GM21717 (cell line): ENCODE results near the gene UNK.
"Not testable (repeated sequence)": the region's sequence is repeated elsewhere in the genome, so short reads cannot be mapped to it uniquely, and the experiment has no call there.

Experiments used
- ATAC-seq: cut with Tn5 transposase; IDR thresholded peaks from one replicate; pipeline ENCODE4 v1.9.1; 2021; ENCODE audit warnings: mild to moderate bottlenecking, moderate library complexity; ENCODE audit not compliant: unreplicated experiment

The UNK gene

DNA sequence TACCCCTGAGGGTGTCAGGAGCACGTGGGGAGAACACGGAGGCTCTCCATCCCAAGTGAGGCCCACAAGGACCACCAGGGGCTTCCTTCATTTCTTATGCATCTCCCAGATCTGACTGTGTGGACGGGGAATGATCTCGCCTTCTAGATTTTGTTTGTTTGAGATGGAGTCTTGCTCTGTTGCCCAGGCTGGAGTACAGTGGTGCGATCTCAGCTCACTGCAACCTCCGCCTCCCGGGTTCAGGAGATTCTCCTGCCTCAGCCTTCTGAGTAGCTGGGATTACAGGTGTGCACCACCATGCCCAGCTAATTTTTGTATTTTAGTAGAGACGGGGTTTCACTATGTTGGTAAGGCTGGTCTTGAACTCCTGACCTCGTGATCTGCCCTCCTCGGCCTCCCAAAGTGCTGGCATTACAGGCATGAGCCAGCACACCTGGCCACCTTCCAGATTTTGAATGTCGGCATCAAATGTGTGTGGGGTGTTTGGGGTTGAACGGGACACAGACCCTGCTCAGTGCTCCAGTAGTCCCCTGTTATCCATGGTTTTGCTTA, 84.2 kb downstream of the UNK start:
- not testable (repeated sequence) for ATAC-seq

DNA sequence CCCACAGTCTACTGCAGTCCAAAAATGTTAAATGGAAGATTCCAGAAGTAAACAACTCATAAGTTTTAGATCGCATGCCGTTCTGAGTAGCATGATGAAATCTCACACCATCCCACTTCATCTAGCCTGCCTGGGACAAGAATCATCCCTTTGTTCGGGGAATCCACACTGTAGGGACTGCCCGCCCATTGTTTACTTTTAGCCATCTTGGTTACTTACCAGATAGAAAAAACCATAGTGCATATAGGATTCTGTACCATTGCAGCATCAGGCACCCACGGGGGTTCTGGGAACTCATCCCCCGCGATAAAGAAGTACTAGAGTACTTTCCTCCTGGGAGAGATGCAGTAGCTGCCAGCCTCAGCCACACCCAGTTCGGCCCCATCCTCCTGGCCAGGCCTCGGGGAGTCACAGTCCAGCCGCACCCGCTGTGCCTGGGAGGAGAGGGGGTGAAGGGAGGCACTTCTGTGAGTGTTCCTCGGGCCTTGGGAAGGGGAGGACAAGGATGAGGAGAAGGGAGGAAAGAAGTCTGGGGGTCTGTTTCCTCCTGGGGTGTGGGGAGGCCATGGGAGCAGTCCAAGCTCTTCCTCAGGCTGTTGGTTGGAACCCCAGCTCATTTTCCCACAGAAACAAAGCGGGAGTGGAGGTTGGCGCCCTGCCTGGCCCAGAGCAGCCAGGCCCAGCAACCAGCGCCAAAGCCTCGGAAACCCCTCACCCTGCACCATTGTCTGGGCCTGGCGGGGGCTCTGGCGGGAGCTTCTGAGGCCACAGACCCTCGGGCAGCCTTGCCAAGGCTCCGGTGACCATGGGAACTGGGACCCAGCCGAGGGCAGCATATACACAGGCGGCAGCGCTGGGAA, 84.9 kb downstream of the UNK start:
- ATAC-seq: no peak

DNA sequence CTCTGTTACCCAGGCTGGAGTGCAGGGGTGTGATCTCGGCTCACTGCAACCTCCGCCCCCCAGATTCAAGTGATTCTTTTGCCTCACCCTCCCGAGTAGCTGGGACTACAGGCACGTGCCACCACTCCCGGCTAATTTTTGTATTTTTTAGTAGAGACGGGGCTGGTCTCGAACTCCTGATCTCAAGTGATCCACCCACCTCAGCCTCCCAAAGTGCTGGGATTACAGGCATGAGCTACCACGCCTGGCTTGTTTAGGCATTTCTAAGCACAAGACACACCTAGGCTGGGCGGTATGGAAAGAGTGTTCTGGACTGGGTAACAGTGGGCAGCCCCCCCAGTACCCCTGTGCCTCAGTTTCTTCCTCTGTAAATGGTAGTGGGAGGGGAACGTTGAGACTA, 85.6 kb downstream of the UNK start:
- ATAC-seq: not testable (repeated sequence)

DNA sequence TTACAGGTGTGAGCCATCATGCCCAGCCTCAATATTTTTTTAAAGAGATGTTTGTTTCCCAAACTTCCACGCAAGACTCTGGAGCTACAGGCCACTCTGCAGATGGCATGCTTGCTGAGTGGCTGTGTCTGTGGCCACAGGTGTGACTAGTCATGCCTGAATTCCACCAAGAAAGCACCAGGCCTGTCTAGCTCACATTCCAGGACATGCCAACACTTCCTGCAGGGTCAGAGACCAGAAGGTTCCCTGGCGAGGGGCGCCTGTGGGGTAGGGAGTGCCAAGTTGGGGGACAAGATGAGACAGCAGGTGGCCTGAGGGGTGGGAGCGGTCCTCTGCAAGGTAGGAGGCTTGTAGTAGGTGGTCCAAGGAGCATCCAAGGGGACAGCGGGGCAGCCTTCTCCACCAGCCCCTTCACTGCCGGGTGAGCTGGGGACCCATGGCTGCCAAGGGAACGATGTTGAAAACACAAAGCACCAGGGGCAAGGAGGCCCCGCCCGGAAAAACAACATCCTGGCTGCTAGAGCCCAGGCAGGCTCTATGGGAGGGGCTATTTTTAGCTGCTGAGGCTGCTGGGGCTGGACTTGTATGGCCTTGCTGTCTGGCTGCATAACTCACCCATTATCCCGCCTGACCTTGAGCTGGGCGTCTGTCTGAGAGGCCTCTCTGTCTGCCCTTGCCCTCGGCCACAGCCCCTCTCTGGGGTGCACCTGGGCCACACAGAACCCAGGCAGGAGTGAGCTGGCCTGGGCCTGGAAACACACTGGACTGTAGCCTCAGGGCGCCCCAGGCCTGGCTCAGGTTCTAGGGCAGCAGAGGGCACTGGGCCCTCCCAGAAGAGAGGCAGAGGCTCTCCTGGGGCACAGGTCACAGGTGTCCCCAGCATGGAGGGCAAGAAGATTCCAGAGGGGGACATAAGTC, 88.1 kb downstream of the UNK start:
- ATAC-seq: no peak

DNA sequence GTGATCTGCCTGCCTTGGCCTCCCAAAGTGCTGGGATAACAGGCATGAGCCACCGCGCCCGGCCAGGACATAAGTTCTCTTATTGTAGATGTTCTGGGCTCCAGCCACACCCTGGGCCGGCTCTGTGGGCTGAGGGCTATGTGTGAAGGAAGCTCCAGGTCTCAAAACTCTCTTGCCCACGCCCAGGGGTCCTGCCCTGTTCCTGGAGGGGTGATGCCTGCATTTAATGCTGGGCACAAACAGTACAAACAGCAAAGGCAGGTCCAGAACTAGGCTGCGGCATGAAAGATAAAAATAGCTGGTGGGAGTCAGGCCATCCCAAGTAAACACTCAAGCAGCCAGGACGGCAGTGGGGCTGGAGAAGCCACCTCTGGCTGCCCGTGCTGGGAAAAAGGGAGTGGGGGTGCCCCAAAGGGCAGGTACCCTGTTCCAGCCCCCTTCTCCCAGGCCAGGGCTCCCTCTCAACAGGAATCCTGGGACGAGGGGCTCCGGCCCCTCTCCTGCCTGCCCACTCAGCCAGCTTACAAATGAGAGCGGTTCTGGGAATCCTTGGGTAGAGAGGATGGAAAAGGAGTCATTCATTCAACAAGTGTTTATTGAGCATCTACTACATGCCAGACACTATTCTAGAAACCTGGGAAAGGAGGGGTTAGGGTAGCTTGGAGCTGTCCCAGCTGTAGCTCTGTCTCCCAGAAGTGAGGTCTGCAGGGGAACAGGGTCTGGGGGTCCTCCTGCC, 89.1 kb downstream of the UNK start:
- ATAC-seq: no peak

DNA sequence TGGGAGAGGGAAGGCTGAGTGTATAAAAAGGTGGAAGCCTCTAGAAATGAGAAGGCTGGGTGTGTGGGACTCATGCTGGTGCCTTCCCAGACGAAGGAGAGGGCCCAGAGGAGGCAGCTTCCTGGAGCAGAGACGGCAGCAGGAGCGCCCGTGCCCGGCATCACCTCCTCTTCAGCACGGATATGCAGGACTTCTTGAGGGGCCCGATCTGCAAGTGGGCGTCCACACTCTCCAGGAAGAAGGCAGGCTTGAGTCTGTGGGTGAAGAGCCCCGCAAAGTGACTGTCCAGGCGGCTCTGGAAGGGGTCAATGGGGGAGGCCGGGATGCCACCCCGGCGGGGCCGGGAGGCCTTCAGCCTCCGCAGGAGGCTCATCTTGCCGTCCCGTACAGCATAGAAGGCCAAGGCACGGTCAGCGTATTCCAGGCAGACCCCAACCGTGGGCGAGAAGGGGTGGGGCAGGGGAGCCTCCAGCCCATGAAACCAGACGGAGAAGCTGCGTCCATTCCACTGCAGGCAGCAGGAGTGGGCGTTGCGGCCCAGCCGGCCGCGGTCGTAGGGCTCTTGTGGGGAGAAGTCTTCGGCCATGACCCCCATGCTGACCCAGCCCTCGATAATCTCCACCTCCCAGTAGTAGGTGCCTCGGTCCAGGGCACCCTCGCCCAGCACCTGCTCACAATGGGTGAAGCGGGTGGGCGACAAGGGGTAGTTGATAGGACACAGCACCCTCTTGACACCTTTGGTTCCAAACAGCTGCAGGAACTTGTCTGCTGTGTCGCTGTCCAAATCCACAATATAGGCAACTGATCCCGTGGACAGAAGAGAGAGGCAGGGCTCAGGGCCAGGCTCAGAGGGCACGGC, 89.9 kb downstream of the UNK start:
- ATAC-seq: no peak
